ENCODE data around the gene STK25.

Gene STK25

DNA sequence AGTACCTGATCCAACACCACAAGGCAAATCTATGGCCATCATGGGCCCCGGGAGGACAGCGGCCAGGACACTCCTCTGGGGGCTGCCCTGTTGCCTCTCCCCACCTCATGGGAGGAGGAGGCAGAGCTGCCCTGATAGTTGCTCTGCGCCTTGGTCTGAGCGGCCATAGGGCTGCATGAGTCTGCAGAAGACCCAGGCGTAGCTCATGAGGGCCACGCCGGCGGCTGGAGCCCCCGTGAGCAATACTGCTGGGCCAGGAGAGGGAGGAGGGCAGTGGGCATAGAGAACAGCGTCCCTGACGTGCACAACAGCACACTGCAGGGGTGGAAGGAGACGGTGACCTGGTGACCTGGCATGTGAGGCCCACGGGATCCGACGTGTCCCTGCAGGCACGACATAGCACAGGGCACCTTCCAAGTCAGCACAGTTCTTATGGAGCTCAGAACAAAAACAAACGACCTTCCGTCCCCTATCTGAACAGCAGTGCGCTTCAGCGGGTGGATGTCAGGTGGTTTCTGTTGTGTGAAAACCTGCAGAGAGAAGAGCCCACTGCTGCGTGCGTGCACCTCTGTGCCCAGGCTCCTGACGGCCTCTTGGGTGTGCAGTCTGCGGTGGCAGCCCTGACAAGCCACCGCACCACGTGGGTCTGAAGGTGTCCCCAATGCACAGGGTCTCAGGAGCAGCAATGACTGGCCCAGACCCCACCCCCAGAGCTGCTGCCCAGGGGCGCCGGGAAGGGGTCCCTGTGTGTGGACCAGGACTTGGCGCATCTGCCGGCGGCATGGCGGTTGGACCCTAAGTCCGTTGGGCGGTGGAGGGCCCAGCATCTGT lies 13.0 kb downstream of the STK25 start:
- TF ChIP-seq, protein P1, sequence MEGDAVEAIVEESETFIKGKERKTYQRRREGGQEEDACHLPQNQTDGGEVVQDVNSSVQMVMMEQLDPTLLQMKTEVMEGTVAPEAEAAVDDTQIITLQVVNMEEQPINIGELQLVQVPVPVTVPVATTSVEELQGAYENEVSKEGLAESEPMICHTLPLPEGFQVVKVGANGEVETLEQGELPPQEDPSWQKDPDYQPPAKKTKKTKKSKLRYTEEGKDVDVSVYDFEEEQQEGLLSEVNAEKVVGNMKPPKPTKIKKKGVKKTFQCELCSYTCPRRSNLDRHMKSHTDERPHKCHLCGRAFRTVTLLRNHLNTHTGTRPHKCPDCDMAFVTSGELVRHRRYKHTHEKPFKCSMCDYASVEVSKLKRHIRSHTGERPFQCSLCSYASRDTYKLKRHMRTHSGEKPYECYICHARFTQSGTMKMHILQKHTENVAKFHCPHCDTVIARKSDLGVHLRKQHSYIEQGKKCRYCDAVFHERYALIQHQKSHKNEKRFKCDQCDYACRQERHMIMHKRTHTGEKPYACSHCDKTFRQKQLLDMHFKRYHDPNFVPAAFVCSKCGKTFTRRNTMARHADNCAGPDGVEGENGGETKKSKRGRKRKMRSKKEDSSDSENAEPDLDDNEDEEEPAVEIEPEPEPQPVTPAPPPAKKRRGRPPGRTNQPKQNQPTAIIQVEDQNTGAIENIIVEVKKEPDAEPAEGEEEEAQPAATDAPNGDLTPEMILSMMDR (conservative IDR thresholded peaks at IDR 0.05; ENCODE audit: low read depth) = no peak
- H3K27ac ChIP-seq = peak overlapping the region; percentile 37
- DNase-seq (ENCODE audit: low spot score) = no peak
- ChIA-PET CTCF (interaction anchor here (0.6 kb wide), 1 partner anchor 164 kb away, joined by 3 read pairs; no protein-coding TSS in a partner anchor), POLR2A (ENCODE audit: low non-redundant PET) (no interaction called here)

DNA sequence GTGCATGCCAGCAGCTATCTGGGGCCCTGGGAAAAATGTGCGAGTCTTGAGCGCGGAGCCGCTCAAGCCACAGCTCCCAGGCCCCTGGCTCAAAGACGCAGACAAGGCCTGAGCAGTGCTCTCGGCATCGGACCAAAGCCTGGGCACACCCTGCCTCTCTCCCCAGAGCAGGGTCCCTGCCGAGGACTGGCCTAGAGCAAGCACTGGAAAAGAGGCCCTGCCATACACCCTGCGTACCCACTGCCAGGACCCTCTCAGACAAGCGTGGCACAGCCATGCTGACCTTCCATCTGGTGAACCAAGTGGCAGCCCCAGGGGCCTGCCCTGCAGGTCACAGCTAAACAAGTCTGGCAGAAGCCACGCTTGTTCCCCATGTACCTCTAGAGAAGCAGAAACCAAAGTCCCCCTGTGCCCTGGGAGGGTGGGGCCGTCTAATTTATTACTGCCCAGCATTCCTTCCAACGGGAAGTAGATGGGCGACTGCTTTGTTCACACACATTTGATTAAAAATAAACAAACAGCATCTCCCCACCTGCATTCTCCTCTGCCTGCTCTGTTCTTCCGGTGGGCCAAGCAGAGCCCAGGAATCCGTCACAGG lies 14.0 kb downstream of the STK25 start:
- peak overlapping the region; percentile 37; the same call in 1 of the 2 replicates for H3K27ac ChIP-seq
- CTCF ChIA-PET = no interaction called here
- TF ChIP-seq, protein P1 (conservative IDR thresholded peaks at IDR 0.05; ENCODE audit: low read depth) = no peak
- POLR2A ChIA-PET (ENCODE audit: low non-redundant PET) = no interaction called here
- DNase-seq (ENCODE audit: low spot score) = no peak

DNA sequence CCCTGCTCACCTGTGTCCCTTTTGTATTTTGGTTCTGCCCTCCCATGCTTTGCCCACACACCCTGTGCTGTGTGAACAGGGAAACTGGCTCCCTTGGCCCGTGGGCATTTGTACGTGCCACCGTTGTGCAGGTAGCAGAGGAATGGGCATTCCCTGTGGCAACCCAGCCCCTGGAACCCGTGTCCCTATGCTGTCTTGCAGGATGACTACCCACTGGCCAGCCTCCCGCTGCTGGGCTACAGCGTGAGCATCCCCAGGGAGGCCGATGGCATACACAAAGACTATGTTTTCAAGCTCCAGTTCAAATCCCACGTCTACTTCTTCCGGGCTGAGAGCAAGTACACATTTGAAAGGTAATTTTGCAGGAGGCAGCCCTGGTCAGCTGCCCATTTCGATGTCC lies 15.3 kb downstream of the STK25 start:
- POLR2A ChIA-PET (ENCODE audit: low non-redundant PET) = no interaction called here
- no peak for DNase-seq (ENCODE audit: low spot score)
- TF ChIP-seq, protein P1 (conservative IDR thresholded peaks at IDR 0.05; ENCODE audit: low read depth) = no peak
- CTCF ChIA-PET = no interaction called here
- peak overlapping the region; percentile 17; the same call in 1 of the 2 replicates for H3K27ac ChIP-seq

DNA sequence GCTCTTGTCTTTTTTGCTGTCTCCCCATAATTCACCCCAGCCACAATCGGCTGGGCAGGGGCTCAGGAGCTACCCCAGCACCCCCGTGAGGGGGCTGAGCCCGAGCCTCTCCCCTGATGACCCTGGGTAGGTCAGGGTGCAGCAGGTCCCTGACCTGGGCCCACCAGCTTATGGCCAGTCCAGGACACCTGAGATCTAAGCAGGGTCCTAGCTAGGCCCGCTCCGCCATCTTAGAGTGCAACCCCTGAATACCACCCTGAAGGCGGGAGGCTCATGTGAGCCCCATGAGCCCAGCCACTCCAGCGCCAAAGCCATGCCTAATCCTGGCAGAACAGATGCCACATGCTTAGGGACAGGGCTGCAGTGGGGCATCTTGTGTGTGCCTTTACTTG lies 16.2 kb downstream of the STK25 start:
- ChIA-PET POLR2A (ENCODE audit: low non-redundant PET) (interaction anchor here (0.6 kb wide), 1 partner anchor 16 kb away, joined by 3 read pairs; no protein-coding TSS in a partner anchor), CTCF (interaction anchor here (0.7 kb wide), 1 partner anchor 28 kb away, joined by 6 read pairs; no protein-coding TSS in a partner anchor)
- TF ChIP-seq, protein P1 (conservative IDR thresholded peaks at IDR 0.05; ENCODE audit: low read depth) = no peak
- no peak for DNase-seq (ENCODE audit: low spot score)
- H3K27ac ChIP-seq = peak overlapping the region; percentile 25; the same call in 1 of the 2 replicates

DNA sequence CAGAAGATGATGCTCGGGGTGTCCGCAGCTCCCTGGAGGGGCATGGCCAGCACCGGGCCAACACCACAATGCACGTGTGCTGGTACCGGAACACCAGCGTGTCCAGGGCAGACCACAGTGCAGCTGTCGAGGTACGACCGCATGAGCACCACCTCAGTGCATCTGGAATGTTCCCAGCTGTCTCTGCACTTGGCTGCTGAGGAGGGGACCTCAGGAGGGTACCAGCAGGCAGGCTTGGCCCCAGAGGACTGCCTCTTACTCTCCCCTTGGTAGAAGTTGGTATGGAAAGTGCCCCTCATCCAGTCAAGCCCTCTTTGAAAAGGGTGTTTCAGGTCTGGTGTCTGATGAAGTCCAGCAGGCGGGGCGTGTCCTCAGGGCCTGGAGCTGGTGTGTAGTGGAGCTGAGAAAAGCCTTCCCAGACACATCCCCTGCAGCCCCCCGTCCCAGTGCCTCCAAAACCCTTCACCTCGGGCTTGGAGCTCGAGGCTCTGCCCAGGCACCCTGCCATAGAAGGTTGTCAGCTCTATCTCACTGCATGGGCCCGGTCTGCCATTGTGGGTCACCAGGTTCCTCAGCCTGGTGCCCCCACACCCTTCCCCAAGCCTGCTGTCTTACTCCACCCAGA lies 16.7 kb downstream of the STK25 start:
- peak overlapping the region; percentile 25; the same call in 1 of the 2 replicates for H3K27ac ChIP-seq
- no peak for DNase-seq (ENCODE audit: low spot score)
- ChIA-PET CTCF (interaction anchor here (0.6 to 0.7 kb wide), 2 partner anchors 29 to 102 kb away, joined by 4 to 6 read pairs; no protein-coding TSS in a partner anchor), POLR2A (ENCODE audit: low non-redundant PET) (interaction anchor here (0.6 kb wide), 1 partner anchor 16 kb away, joined by 3 read pairs; no protein-coding TSS in a partner anchor)
- TF ChIP-seq, protein P1 (conservative IDR thresholded peaks at IDR 0.05; ENCODE audit: low read depth) = no peak

Measured in RWPE1 (cell line).